ENCODE results near the gene ATRNL1. TPM values are rescaled to one million over a fixed set of nuclear protein-coding genes. Genes with fewer than 3 reads are reported as not detected.

Gene ATRNL1
- total and polyA plus RNA-seq, 2 of the 8 experiments (the other 6 are each of a cell fraction or from before 2014, with no cell fraction given) = 5.1 to 17.6 TPM

GRCh38 chr10:115654961-115655360, 561.8 kb downstream of the ATRNL1 start:
- H4K8ac ChIP-seq (ENCODE audit: extremely low read depth, insufficient read depth, low read length) = no peak overlapping the region
- H3K14ac ChIP-seq (ENCODE audit: insufficient read length) = no peak overlapping the region
- CTCF ChIA-PET (ENCODE audit: partially characterized antibody) = no interaction called here
- no peak overlapping the region for H2BK5ac ChIP-seq (ENCODE audit: low read depth, low read length)
- H2BK12ac ChIP-seq (ENCODE audit: low read depth, low read length) = no peak overlapping the region
- no peak overlapping the region for H2AFZ ChIP-seq (ENCODE audit: low read length)
- no peak overlapping the region for H3K9ac ChIP-seq (replicated peaks in 1 of 4; ENCODE audit: extremely low read depth in 1 of 4, low read depth in 3 of 4, low read length in 3 of 4)
- no peak for TF ChIP-seq ASH2L (IDR thresholded peaks at IDR 0.05; ENCODE audit: low read length)
- TF ChIP-seq SP4 (IDR thresholded peaks at IDR 0.05; ENCODE audit: low read length) = no peak
- no peak for TF ChIP-seq TEAD4 (IDR thresholded peaks at IDR 0.05; ENCODE audit: low read depth, low read length)
- TF ChIP-seq ATF2 (IDR thresholded peaks at IDR 0.05; ENCODE audit: low read length) = no peak
- no peak for TF ChIP-seq SUZ12 (IDR thresholded peaks at IDR 0.05; ENCODE audit: low read length)
- no peak for TF ChIP-seq NANOG (IDR thresholded peaks at IDR 0.05; ENCODE audit: insufficient read depth, low read depth, low read length, poor library complexity, severe bottlenecking)
- TF ChIP-seq KDM4A (IDR thresholded peaks at IDR 0.05; ENCODE audit: low read depth, low read length, severe bottlenecking) = no peak
- no peak for TF ChIP-seq CBX5 (IDR thresholded peaks at IDR 0.05; ENCODE audit: low read depth, low read length)
- TF ChIP-seq SRF (IDR thresholded peaks at IDR 0.05; ENCODE audit: low read depth, low read length) = no peak
- no peak for TF ChIP-seq SIN3A (conservative IDR thresholded peaks at IDR 0.05 in 1 of 2, IDR thresholded peaks at IDR 0.05 in 1 of 2; ENCODE audit: low read depth in 1 of 2, low read length in 2 of 2)
- no peak for TF ChIP-seq CEBPB (IDR thresholded peaks at IDR 0.05; ENCODE audit: low read depth, low read length)
- H4K5ac ChIP-seq (ENCODE audit: insufficient read length, low read depth, low read length) = no peak overlapping the region
- no peaks in the 10 kb centered on the region for H3K9me3 ChIP-seq (ENCODE audit: insufficient read depth in 2 of 2, low read depth in 1 of 2, low read length in 1 of 2)
- H3K36me3 ChIP-seq (ENCODE audit: control insufficient read depth in 2 of 4, insufficient read depth in 4 of 4, low read length in 3 of 4) = no peaks in the 10 kb centered on the region
- 96% methylated on average over 5 of the region's 5 CpGs; no CpG with 5 or more reads in 1 of the 2 experiments for WGBS, 2 experiments (ENCODE audit: extremely low coverage in 1 of 2, insufficient coverage in 1 of 2, insufficient read length in 1 of 2, insufficient replicate concordance in 2 of 2, low coverage in 1 of 2, low lambda C conversion rate in 2 of 2, missing lambda C conversion rate in 1 of 2)
- H3K4ac ChIP-seq (replicated peaks; ENCODE audit: insufficient read length, low read depth, low read length) = no peak overlapping the region
- no peaks in the 10 kb centered on the region for H4K20me1 ChIP-seq (replicated peaks in 1 of 2; ENCODE audit: control insufficient read depth in 1 of 2, insufficient read depth in 2 of 2, low read length in 2 of 2)
- no peak overlapping the region for H2BK120ac ChIP-seq (replicated peaks; ENCODE audit: low read depth, low read length)
- H3K23ac ChIP-seq (ENCODE audit: insufficient read length) = no peak overlapping the region
- H3K4me3 ChIP-seq (ENCODE audit: extremely low read depth in 1 of 4, insufficient read depth in 2 of 4, low read depth in 3 of 4, low read length in 4 of 4) = no peak overlapping the region
- H3K27ac ChIP-seq (ENCODE audit: low read depth, low read length) = no peak overlapping the region
- H3K56ac ChIP-seq (replicated peaks; ENCODE audit: insufficient read length, low read depth, low read length) = no peak overlapping the region
- POLR2A ChIA-PET (ENCODE audit: partially characterized antibody) = no interaction called here
- no peak overlapping the region for H4K91ac ChIP-seq (replicated peaks; ENCODE audit: insufficient read length, low read length)
- no peaks in the 10 kb centered on the region for H3K79me2 ChIP-seq (ENCODE audit: control insufficient read depth in 1 of 2, insufficient read depth in 2 of 2, low read length in 2 of 2)
- no peaks in the 10 kb centered on the region for H3K79me1 ChIP-seq (ENCODE audit: low read depth, low read length)
- no peak overlapping the region for H2BK15ac ChIP-seq (ENCODE audit: low read length)
- no peak overlapping the region for H2BK20ac ChIP-seq (ENCODE audit: low read length)
- peaks cover 0 to 3% (median 0%) of the 10 kb centered on the region in 4 experiments; a peak in 1 of 7 replicates for H3K4me1 ChIP-seq (replicated peaks in 1 of 4; ENCODE audit: control insufficient read depth in 3 of 4, insufficient read depth in 4 of 4, low read length in 3 of 4)
- H3K23me2 ChIP-seq (ENCODE audit: low read depth, low read length) = no peaks in the 10 kb centered on the region
- no peak for FAIRE-seq
- no peak overlapping the region for H3K18ac ChIP-seq (ENCODE audit: extremely low read depth, low read length)
- no peak for DNase-seq (ENCODE audit: low read depth in 1 of 2, low spot score in 2 of 2)
- no peaks in the 10 kb centered on the region for H3K27me3 ChIP-seq (replicated peaks in 1 of 4; ENCODE audit: control insufficient read depth in 3 of 4, extremely low read depth in 1 of 4, insufficient read depth in 3 of 4, low read length in 3 of 4)
- no peak overlapping the region for H3K4me2 ChIP-seq (ENCODE audit: insufficient read depth in 1 of 2, low read depth in 2 of 2, low read length in 2 of 2)
- H2AK5ac ChIP-seq (ENCODE audit: low read depth, low read length) = no peak overlapping the region

Data from H1 (cell line).